Measurements from ENCODE around the gene RUBCNL.
"Not testable (repeated sequence)": the region's sequence is repeated elsewhere in the genome, so short reads cannot be mapped to it uniquely, and the experiment has no call there.

Gene RUBCNL, protein sequence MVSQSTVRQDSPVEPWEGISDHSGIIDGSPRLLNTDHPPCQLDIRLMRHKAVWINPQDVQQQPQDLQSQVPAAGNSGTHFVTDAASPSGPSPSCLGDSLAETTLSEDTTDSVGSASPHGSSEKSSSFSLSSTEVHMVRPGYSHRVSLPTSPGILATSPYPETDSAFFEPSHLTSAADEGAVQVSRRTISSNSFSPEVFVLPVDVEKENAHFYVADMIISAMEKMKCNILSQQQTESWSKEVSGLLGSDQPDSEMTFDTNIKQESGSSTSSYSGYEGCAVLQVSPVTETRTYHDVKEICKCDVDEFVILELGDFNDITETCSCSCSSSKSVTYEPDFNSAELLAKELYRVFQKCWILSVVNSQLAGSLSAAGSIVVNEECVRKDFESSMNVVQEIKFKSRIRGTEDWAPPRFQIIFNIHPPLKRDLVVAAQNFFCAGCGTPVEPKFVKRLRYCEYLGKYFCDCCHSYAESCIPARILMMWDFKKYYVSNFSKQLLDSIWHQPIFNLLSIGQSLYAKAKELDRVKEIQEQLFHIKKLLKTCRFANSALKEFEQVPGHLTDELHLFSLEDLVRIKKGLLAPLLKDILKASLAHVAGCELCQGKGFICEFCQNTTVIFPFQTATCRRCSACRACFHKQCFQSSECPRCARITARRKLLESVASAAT

DNA sequence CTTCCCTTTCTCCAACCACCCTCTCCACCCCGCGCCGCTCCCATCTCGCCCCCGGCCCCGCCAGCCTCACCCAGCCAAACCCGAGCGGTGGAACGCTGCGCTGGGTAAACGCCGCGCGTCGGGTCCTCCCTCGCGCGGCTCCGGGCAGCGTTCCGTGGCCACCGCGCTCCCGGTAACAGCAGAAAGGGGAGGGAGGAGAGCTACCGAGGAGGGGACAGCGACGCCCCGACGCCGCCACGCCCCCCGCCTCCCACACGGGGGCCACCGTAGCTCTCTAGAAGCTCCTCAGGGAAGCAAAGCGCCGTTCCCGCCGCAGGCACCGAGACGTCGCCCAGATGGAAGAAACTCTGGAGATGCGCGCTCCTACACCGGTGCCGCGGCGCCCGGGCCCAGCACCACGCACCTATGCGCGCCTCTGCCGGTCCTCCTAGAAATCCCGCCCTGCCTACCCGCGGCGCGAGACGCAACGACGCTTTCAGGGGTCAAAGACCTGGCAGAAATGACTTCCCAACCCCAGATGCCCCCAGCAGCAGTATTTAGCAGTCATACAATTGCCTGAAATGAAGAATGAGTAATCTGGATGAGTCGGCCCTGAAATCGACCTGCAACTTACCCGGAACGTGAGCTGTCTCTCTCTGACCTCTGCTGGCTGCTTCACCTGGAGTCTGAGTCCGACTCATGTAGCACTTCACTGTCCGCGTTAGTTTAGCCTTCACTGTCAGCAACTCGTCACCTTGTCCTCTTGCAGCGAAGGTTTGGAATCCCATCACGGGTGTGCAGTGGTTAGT lies at the start of gene RUBCNL:
Gene RUBCNL (minus strand): TSS at position 189 of the 788 bp plus-strand sequence. CDS start 14,777 bp downstream, outside the sequence.
- peak; percentile 62 for DNase-seq (ENCODE audit: low read depth, low spot score)

GRCh38 chr13:46429558-46429957 lies 42.5 kb upstream of the RUBCNL start:
- DNase-seq (ENCODE audit: low read depth, low spot score): not testable (repeated sequence)

GRCh38 chr13:46405457-46405856 lies 18.4 kb upstream of the RUBCNL start:
- no peak for DNase-seq (ENCODE audit: low read depth, low spot score)

GRCh38 chr13:46404733-46405100 lies 17.7 kb upstream of the RUBCNL start:
- DNase-seq (ENCODE audit: low read depth, low spot score): no peak

DNA sequence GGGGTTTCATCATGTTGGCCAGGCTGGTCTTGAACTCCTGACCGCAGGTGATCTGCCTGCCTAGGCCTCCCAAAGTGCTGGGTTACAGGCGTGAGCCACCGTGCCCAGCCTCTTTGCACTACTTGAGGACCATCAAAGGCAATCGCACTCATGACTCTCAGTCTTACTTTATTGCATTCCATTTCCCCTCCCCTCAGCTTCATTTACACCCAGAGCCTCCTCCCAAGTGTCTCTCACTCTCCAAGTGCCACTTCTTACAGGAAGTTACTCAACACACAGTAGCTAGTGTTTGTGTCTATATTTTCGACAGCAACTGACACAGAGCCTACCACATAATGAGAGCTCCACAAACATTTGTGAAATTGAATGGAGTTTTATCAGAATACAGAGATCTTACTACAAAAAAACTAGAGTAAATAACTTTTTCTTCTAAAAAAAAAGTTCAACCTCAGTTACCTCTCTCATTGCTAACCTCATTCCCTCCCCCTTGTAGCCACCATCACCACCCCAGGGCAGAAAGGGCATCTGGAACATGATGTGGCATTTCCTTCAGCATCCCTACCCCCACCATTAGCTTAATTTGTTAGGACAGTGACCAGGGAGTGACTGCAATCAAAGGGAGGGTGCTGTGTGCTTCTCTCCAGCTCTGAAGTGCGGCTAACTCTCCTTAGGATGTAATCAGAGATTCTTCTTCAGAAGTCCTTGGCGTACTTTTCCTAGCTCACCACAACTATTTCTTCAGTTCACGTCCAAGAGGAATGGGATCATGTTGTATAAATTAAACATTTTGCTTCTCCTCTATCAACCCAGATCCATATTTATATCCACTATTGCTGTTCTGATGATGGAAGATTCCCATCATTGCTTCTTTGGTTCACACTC lies 17.0 kb upstream of the RUBCNL start:
- no peak for DNase-seq (ENCODE audit: low read depth, low spot score)

- no peak for DNase-seq (ENCODE audit: low read depth, low spot score)
These were observed 15.1 kb upstream of the RUBCNL start for GRCh38 chr13:46402178-46402577.

DNA sequence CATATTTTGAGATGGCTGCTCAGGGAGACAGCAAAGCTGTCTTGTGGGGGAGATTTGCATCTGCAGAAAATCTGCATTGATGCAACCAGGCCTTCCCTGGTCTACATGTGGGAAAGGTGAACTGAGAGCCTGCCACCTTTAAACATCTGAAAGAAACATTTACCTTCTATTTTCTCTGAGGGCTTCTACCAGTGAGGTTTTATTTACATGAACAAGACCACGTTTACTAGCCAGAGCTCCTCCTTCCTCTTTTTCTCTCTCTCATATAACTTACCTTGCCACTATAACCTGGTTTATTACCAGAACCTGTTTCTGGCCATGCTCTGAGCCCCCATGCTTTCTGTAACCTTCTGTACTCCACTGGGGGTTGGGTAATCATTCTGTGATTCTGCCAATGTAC lies 14.4 kb upstream of the RUBCNL start:
- DNase-seq (ENCODE audit: low read depth, low spot score): no peak

GRCh38 chr13:46396341-46396740 lies 9.3 kb upstream of the RUBCNL start:
- no peak for DNase-seq (ENCODE audit: low read depth, low spot score)

DNA sequence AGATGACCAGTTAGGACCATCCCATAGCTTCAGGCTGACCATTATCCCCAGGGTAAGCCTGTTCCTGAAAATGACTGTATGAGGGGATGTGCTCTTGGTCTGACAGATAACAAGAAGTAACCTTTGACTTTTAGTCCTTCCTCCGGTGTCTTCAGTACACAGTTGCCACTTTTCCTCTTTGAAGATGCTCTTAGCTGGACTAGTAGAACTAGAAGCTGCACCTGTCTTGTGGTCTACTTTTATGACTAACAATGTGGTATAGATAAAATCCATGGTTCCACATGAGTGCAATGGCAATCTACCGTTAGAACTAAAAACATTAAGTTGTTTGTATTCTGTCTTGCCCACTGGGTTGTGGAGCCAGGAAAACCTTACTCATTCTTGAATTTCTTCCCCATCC lies 5.9 kb upstream of the RUBCNL start:
- no peak for DNase-seq (ENCODE audit: low read depth, low spot score)

DNA sequence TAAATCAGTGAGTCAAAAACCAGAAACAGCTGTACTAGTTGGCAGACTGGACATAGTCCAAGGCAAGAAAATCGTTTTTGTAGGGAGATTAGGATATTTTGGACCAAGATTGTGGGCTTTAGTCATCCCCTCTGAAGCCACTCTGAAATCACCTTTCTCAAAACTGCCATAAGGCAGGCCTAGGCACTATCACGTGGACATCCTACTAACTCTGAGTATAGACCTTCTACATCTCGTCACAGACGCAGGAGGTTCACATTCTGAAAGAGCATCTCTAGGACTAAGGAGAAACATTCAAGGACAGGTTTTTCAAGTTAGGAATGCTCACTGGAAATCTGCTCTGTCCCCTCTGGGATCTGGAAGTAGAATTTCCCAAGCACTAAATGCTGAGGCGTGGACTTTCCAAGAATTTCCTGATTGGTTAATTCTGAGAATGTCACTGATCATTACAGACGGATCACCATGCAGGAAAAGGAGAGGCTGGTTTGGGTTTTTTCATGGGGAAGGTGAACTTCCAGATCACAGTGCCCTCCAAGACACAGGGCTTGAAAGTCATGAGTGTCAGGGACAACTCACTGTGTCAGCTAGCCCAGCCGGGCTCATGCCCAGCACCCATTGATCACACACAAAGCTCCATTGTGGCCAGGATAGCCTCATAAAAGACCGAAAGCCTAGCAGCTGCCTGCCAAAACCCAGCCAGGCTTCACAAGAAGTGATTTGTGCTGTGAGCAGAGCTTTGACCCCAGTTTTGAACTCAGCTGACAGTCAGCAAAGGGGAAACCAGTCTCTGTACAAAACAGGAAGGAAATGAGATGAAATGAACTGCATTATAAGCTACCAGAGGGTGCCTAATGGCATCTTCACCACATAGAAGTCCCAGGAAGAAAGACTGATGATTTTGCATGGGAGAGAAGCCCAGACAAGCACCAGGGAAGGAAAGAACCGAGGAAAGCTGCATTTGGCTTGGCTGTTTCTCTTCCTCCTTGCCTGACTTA lies 2.7 kb upstream of the RUBCNL start:
- peak; percentile 56 for DNase-seq (ENCODE audit: low read depth, low spot score)

GRCh38 chr13:46388846-46389245 lies 1.8 kb upstream of the RUBCNL start:
- no peak for DNase-seq (ENCODE audit: low read depth, low spot score)

DNA sequence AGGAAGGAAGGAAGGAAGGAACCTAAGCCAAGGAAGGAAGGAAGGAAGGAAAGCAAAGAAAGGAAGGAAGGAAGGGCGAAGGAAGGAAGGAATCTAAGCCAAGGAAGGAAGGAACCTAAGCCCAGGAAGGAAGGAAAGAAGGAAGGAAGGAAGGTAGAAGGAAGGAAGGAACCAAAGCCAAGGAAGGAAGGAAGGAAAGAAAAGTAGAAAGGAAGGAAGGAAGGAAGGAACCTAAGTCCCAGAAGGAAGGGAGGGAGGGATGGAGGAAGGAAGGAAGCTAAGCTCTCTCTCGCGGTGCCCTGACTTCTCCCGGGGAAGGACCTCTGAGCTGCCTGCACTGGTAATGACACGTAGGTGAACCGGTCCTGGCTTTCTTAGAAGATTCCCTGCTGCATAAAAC lies 1.3 kb upstream of the RUBCNL start:
- DNase-seq (ENCODE audit: low read depth, low spot score): no peak

DNA sequence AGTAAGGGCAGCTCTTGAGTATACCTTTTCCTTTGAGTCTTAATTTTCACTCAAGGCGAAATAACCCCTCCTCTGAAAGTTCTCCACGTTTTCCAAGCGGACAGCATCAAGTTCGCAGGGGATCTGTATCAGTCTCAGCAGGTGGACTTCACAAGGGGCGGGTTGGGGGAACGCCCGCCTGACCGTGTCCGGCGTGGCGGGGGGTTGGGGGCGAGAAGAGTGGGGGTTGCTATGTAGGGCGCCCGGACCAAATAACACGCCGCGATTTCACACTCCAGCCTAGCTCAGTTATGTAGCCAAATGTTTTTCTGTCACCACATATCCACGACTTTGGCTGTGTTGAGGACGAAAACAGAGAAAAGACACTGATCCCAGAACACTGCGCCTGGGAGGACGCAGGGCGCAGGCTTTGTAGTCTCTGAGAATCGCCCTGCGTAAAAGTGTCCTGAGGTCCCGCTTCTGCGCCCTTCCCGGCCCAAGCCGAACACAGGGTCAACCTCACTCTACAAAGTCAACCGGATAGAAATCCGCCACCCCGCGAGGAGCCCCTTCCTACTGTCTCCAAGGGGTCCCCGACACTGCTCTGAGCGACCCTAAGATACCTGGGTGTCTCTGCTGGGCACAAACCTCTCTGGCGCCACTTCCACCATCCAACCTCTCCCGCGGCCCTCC lies 524 bp downstream of the RUBCNL start:
- DNase-seq (ENCODE audit: low read depth, low spot score): peak; percentile 43

- no peak for DNase-seq (ENCODE audit: low read depth, low spot score)
These were observed 1.1 kb downstream of the RUBCNL start for GRCh38 chr13:46385946-46386345.

- DNase-seq (ENCODE audit: low read depth, low spot score): no peak
These were observed 3.7 kb downstream of the RUBCNL start for GRCh38 chr13:46383383-46383782.

DNA sequence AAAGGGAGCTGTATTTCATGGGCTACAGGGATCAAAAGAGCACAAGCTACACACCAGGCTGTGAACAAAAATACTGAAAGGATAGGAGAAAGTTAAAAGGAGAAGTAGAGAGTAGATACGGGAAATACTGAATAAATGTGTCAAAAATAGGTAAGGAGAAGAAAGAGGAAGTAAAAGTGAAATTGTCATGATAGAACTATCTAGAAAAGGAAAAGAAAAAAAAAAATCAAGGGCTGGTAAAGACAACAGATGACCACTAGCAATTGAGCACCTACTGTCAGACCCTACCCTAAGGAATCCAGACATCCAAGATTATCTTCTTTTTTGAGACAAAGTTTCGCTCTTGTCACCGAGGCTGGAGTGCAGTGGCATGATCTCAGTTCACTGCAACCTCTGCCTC lies 4.8 kb downstream of the RUBCNL start:
- no peak for DNase-seq (ENCODE audit: low read depth, low spot score)

DNA sequence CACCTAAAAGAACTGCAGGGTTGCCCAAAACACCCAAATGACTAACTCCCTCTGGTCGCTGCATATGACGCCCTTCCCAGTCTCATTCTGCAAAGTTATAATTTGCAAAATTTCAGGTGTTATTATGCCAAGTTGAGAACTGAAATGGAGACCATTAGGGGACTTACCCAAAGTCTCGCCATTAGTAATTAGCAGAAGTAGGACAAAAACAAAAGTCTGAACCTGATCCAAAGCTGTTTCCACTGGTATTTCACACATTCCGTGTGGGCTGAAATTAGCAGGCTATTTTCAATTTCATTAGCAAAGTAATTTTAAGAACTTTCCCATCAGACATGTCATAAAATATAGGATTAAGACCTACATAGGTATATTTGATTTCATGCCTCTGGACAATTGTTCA lies 6.8 kb downstream of the RUBCNL start:
- no peak for DNase-seq (ENCODE audit: low read depth, low spot score)

DNA sequence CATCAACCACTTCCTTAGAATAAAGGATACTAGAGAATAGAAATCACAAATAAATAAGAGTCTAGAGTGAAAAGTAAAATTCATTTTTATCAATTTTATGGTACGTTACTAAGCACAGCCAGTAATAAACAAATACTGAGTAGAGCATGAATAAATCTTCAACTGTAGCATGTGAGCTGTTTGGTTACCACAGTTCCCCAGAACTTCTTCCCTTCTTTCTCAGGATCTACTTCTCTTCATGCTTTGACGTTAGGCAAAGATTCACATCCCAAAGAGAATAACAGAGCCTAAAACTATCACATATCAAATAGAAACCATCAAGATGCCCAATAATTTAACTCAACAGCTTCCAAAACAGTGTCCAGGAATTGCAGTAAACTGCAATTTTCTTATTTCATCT lies 7.4 kb downstream of the RUBCNL start:
- no peak for DNase-seq (ENCODE audit: low read depth, low spot score)

DNA sequence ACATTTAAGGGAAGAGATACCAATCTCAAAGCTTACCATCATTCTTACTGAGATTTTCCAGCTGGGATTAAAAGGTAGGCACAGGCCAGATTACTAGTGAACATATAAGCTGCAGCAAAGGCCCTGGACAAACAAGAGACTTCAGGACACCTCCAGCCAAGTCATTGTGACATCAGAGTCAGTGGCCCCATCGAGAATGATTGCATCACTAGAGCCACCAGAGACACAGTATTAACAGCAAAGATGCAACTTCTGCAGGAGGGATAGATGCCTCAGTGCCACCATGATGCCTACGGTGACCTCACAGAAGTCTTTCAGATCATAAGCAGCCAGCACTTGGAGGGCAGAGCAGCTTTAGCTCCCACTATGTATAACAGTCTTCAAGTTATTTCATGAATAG lies 8.6 kb downstream of the RUBCNL start:
- DNase-seq (ENCODE audit: low read depth, low spot score): no peak

GRCh38 chr13:46377554-46377953 lies 9.5 kb downstream of the RUBCNL start:
- DNase-seq (ENCODE audit: low read depth, low spot score): no peak

Measured in astrocyte of the hippocampus (primary cell).